Measurements from ENCODE around the gene SCGN.

Gene SCGN

DNA sequence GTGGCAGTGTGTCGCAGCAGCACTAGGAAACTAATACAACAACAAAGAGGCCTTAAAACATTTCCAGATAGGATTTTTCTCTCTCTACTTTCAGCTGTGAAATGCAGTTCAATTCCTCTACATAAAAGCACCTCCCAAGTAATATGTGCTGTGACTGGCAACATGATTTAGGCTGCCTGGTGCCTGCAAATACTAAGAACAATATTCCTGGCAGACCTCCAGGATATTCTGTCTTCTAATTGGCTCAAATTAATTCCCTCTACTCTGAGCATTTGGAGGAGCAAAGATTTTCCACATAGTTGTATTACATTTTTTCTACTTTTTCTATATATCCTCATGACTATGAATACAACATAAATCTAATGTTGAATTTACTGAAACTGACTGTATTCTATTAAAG, 33.2 kb downstream of the SCGN start:
- in situ Hi-C loops (cut with HindIII; ENCODE audit: low sequenced_read_pairs): no loop called here

GRCh38 chr6:25685896-25686295, 33.9 kb downstream of the SCGN start:
- in situ Hi-C loops (cut with HindIII; ENCODE audit: low sequenced_read_pairs): no loop called here

GRCh38 chr6:25686856-25687255, 34.8 kb downstream of the SCGN start:
- in situ Hi-C loops (cut with HindIII; ENCODE audit: low sequenced_read_pairs): no loop called here

- in situ Hi-C loops (cut with HindIII; ENCODE audit: low sequenced_read_pairs): no loop called here
These were observed 38.0 kb downstream of the SCGN start for GRCh38 chr6:25689966-25690365.

GRCh38 chr6:25691894-25692293, 39.9 kb downstream of the SCGN start:
- in situ Hi-C loops (cut with HindIII; ENCODE audit: low sequenced_read_pairs): no loop called here

GRCh38 chr6:25692472-25692871, 40.5 kb downstream of the SCGN start:
- in situ Hi-C loops (cut with HindIII; ENCODE audit: low sequenced_read_pairs): no loop called here

- in situ Hi-C loops (cut with HindIII; ENCODE audit: low sequenced_read_pairs): no loop called here
These were observed 42.4 kb downstream of the SCGN start for GRCh38 chr6:25694366-25694765.

GRCh38 chr6:25695671-25696070, 43.7 kb downstream of the SCGN start:
- in situ Hi-C loops (cut with HindIII; ENCODE audit: low sequenced_read_pairs): no loop called here

- in situ Hi-C loops (cut with HindIII; ENCODE audit: low sequenced_read_pairs): no loop called here
These were observed 45.7 kb downstream of the SCGN start for GRCh38 chr6:25697537-25698340.

GRCh38 chr6:25698631-25699030, 46.6 kb downstream of the SCGN start:
- in situ Hi-C loops (cut with HindIII; ENCODE audit: low sequenced_read_pairs): no loop called here

GRCh38 chr6:25699649-25700048, 47.6 kb downstream of the SCGN start:
- in situ Hi-C loops (cut with HindIII; ENCODE audit: low sequenced_read_pairs): no loop called here

GRCh38 chr6:25700761-25701160, 48.7 kb downstream of the SCGN start:
- in situ Hi-C loops (cut with HindIII; ENCODE audit: low sequenced_read_pairs): no loop called here

- in situ Hi-C loops (cut with HindIII; ENCODE audit: low sequenced_read_pairs): no loop called here
These were observed 49.8 kb downstream of the SCGN start for GRCh38 chr6:25701807-25702206.

DNA sequence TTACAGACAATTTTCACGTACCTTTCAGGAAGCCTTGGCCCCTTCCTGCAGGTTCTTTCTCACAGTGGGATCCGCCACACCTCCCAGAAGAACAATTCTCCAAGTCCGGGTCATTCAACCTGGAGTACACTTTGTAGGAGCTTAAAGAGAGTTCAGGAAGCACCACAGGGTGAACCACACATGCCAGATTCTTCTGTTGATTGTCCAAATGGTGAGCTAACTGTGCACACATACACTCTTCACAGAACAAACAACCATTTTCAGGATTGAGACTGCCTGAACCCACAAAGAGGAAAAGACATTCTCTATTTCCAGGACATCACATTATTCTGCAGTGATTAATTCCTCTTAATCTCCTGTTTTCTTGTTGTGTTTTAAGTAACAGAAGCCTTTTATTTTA, 51.0 kb downstream of the SCGN start:
- in situ Hi-C loops (cut with HindIII; ENCODE audit: low sequenced_read_pairs): no loop called here

DNA sequence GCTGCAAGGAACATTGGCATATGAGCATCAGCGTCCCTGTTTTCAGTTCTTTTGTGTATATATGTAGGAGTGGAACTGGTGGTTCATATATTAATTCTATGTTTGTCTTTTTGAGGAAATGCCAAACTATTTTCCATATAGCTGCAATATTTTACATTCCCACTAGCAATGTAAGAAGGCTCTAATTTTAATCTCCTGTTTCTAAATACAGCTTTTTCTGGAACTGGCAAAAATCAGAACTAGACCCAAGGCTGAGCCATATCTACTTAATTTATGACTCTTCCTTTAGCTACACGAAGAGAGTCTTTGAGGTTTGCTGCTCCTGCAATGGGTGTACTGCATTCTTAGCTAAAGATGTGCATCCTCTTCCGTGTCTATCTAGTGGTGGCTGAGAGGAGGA, 52.0 kb downstream of the SCGN start:
- in situ Hi-C loops (cut with HindIII; ENCODE audit: low sequenced_read_pairs): no loop called here

DNA sequence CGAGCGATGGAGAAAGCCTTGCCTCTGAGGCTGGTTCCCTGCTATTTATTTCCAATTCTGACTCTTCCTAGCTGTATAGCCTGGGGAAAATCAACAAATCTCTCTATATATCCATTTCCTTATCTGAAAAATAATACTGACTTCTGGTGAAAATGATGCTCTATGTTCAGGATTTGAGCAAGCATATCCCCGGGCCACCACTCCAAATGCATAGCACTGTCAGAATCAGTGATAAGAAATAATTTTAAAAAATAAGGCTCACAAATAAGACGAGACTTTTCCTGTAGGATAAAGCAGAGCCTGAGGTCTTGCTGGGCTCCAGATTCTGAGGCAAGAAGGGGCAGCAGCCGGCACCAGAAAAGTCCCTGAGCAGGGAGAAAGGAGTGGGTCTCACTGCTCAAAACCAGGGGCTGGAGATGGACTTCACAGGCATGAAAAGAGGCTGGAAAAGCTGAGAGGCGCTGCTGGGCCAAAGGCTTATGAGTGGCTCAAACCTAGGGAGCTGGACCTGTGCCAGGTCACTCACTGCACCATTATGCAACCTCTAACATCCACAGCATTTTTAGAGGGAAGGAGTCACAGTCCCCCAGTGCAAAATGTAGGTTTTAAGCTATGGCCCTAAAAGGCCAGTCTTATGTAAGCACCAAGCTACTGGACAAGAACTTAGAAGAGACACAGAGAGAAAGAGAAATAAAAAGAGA, 54.4 kb downstream of the SCGN start:
- in situ Hi-C loops (cut with HindIII; ENCODE audit: low sequenced_read_pairs): no loop called here

DNA sequence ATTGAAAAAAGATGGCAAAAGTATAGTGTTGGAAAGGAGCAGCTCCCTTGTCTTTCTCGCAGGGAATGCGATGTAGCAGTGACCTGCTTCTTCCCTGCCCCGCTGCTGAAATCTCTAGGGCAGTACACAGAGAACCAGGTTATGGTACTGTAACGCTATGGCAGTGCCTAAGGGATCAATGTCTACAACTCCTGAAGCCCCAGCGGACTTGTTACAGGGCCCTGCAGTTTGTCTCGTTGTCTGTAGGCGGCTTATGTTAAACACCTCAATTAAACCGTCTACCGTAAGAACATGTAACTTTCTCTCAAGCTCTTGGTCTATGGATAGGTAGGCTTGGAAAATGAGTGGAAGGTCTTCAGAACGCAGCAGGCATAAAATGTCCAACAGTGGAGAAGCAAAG, 57.7 kb downstream of the SCGN start:
- in situ Hi-C loops (cut with HindIII; ENCODE audit: low sequenced_read_pairs): no loop called here

DNA sequence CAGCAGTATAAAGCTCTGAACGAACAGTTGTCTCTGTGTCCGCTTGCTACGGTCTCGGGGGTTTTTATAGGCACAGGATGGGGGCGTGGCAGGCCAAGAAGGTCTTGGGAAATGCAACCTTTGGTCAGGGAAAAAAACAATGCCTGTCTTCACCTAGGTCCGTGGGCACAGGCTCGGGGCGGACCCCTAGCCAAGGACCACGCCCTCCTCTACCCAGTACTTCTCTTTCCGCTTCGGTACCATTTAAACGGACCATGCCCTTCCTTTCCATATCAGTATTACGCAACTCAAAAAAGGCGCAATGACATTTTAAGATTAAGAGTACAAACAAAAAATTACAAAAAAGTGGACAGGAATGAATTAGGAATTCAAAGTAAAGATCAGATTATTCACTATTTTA, 58.3 kb downstream of the SCGN start:
- in situ Hi-C loops (cut with HindIII; ENCODE audit: low sequenced_read_pairs): no loop called here

- in situ Hi-C loops (cut with HindIII; ENCODE audit: low sequenced_read_pairs): no loop called here
These were observed 61.8 kb downstream of the SCGN start for GRCh38 chr6:25713824-25714223.

DNA sequence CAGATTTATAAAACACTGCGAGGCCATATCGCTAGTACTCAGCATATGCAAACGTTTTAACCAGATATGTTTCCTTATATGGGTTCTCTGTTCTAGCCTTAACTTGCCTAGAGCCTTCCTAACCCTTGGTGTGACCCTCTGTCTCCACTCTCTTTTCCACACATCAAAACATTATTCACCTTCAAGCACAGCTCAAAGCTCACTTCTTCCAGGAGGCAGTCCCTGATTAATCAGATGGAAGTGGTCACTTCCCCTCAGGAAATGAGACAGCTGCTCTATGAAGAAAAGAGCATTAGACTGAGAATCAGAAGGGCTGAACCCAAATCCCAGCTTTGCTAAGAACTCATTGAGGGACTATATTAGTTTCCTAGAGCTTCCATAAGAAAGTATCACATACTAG, 62.8 kb downstream of the SCGN start:
- in situ Hi-C loops (cut with HindIII; ENCODE audit: low sequenced_read_pairs): no loop called here

GRCh38 chr6:25715794-25716193, 63.8 kb downstream of the SCGN start:
- in situ Hi-C loops (cut with HindIII; ENCODE audit: low sequenced_read_pairs): no loop called here

Measured in DLD1 (cell line).